Measurements from ENCODE around the gene ETS1. TPM values are rescaled to one million over a fixed set of nuclear protein-coding genes. Genes with fewer than 3 reads are reported as not detected.
A peak's percentile ranks its signal among the peaks of the same experiment; 100 is the strongest.

Gene ETS1
- total RNA-seq, 1 donor from 2014 or later: 45.3 TPM

- peak overlapping the region; percentile 97 for H3K27ac ChIP-seq (replicated peaks)
- intact Hi-C loops (cut with micrococcal nuclease): no loop called here
- DNase-seq: no peak
- H3K9me3 ChIP-seq (replicated peaks): no peaks in the 10 kb centered on the region
- TF ChIP-seq CTCF (IDR thresholded peaks at IDR 0.05; ENCODE audit: borderline replicate concordance): no peak
- H3K27me3 ChIP-seq (ENCODE audit: low read depth): no peaks in the 10 kb centered on the region
- peaks cover 100% of the 10 kb centered on the region for H3K4me1 ChIP-seq
- peaks cover 7% of the 10 kb centered on the region for H3K36me3 ChIP-seq
- H3K4me3 ChIP-seq: peak overlapping the region; percentile 58
Measured at GRCh38 chr11:128507936-128508335, 79.4 kb downstream of the ETS1 start.

GRCh38 chr11:128506999-128507611 lies 80.3 kb downstream of the ETS1 start:
- intact Hi-C loops (cut with micrococcal nuclease): no loop called here
- no peak for TF ChIP-seq CTCF (IDR thresholded peaks at IDR 0.05; ENCODE audit: borderline replicate concordance)
- Histone ChIP-seq H3K36me3 (no peaks in the 10 kb centered on the region), H3K27me3 (ENCODE audit: low read depth) (no peaks in the 10 kb centered on the region), H3K9me3 (replicated peaks) (no peaks in the 10 kb centered on the region), H3K27ac (replicated peaks) (peak overlapping the region; percentile 97), H3K4me1 (peaks cover 100% of the 10 kb centered on the region), H3K4me3 (peak overlapping the region; percentile 58)
- DNase-seq: peak; percentile 83

- Histone ChIP-seq H3K27me3 (ENCODE audit: low read depth) (no peaks in the 10 kb centered on the region), H3K9me3 (replicated peaks) (no peaks in the 10 kb centered on the region), H3K27ac (replicated peaks) (peak overlapping the region; percentile 97), H3K4me1 (peaks cover 100% of the 10 kb centered on the region), H3K4me3 (peak overlapping the region; percentile 58), H3K36me3 (no peaks in the 10 kb centered on the region)
- peak; percentile 17 for TF ChIP-seq CTCF (IDR thresholded peaks at IDR 0.05; ENCODE audit: borderline replicate concordance)
- intact Hi-C loops (cut with micrococcal nuclease): no loop called here
- no peak for DNase-seq
Measured at GRCh38 chr11:128506356-128506755, 81.0 kb downstream of the ETS1 start.

GRCh38 chr11:128505449-128506065 lies 81.8 kb downstream of the ETS1 start:
- peak overlapping the region; percentile 58 for H3K4me3 ChIP-seq
- H3K27ac ChIP-seq (replicated peaks): peak overlapping the region; percentile 97
- DNase-seq: no peak
- no peaks in the 10 kb centered on the region for H3K36me3 ChIP-seq
- intact Hi-C loops (cut with micrococcal nuclease): no loop called here
- no peak for TF ChIP-seq CTCF (IDR thresholded peaks at IDR 0.05; ENCODE audit: borderline replicate concordance)
- H3K9me3 ChIP-seq (replicated peaks): no peaks in the 10 kb centered on the region
- H3K27me3 ChIP-seq (ENCODE audit: low read depth): no peaks in the 10 kb centered on the region
- H3K4me1 ChIP-seq: peaks cover 100% of the 10 kb centered on the region

- peak overlapping the region; percentile 97 for H3K27ac ChIP-seq (replicated peaks)
- intact Hi-C loops (cut with micrococcal nuclease): no loop called here
- H3K4me3 ChIP-seq: no peak overlapping the region
- no peaks in the 10 kb centered on the region for H3K27me3 ChIP-seq (ENCODE audit: low read depth)
- no peak for DNase-seq
- no peaks in the 10 kb centered on the region for H3K9me3 ChIP-seq (replicated peaks)
- peaks cover 100% of the 10 kb centered on the region for H3K4me1 ChIP-seq
- no peaks in the 10 kb centered on the region for H3K36me3 ChIP-seq
- TF ChIP-seq CTCF (IDR thresholded peaks at IDR 0.05; ENCODE audit: borderline replicate concordance): no peak
Measured at GRCh38 chr11:128504486-128504885, 82.9 kb downstream of the ETS1 start.

All from left ventricle myocardium inferior (tissue), 1 donor.